HEK293 (cell line): ENCODE results near the gene GSAP.

Experiments
- CTCF ChIA-PET: fragments of 350-600 bp; formaldehyde crosslinking; extraction: SDS; loops from one replicate; lab custom pipeline; 2021; ENCODE audit warnings: antibody characterized with exemption; lab: Yijun Ruan, JAX
- POLR2A ChIA-PET: fragments of 300-600 bp; formaldehyde crosslinking; extraction: SDS; loops from one replicate; lab custom pipeline; 2020; ENCODE audit warnings: antibody characterized with exemption, inconsistent platforms; lab: Yijun Ruan, JAX
- H3K27ac ChIP-seq: fragments of 200-500 bp; sonication (Bioruptor generic); 2 replicates; pipeline ENCODE4 v1.5.1; 2014; ENCODE audit warnings: low read depth, low read length, control low read depth, inconsistent platforms; ENCODE audit errors: extremely low read depth
- H3K36me3 ChIP-seq, 2 experiments: fragments of 200-500 bp in 1 of 2; sonication (Bioruptor generic) in 1 of 2; 1 replicate in 1 of 2; 2 replicates in 1 of 2; pipeline ENCODE4 v1.5.1; 2014 to 2017; ENCODE audit warnings: inconsistent platforms in 2 of 2, low read length in 2 of 2; ENCODE audit not compliant: control insufficient read depth in 2 of 2, insufficient read depth in 1 of 2
- H3K4me1 ChIP-seq: fragments of 200-500 bp; sonication (Bioruptor generic); 2 replicates; pipeline ENCODE4 v1.5.1; 2014; ENCODE audit warnings: mild to moderate bottlenecking, low read length, inconsistent platforms; ENCODE audit not compliant: control insufficient read depth, insufficient read depth
- H3K4me3 ChIP-seq: 2 replicates; pipeline ENCODE4 v1.5.1; 2011; ENCODE audit warnings: low read depth, mild to moderate bottlenecking, control low read depth, low read length, moderate library complexity
- H3K9me3 ChIP-seq: fragments of 200-500 bp; sonication (Bioruptor generic); 2 replicates; pipeline ENCODE4 v1.5.1; 2014; ENCODE audit warnings: low read depth, low read length, inconsistent platforms; ENCODE audit not compliant: control insufficient read depth, insufficient read depth
- HIC1 ChIP-seq: fragments of 450-650 bp; formaldehyde crosslinking; IDR thresholded peaks from 2 replicates; pipeline ENCODE4 v1.5.1; 2016; ENCODE audit warnings: missing biosample characterization, missing genetic modification characterization
- PBX3 ChIP-seq: sonication (generic); formaldehyde crosslinking; IDR thresholded peaks from 2 replicates; pipeline ENCODE4 v1.8.1; 2022; ENCODE audit warnings: mild to moderate bottlenecking, moderate library complexity, missing genetic modification reagents
- ZBTB20 ChIP-seq: fragments of 450-650 bp; formaldehyde crosslinking; IDR thresholded peaks from 2 replicates; pipeline ENCODE4 v1.5.1; 2016; ENCODE audit warnings: missing biosample characterization, missing genetic modification characterization
- ZBTB44 ChIP-seq: fragments of 450-650 bp; IDR thresholded peaks from 2 replicates; pipeline ENCODE4 v1.5.1; 2018; ENCODE audit warnings: missing biosample characterization, mild to moderate bottlenecking, missing genetic modification characterization
- ZFP41 ChIP-seq: fragments of 450-650 bp; formaldehyde crosslinking; IDR thresholded peaks from 2 replicates; pipeline ENCODE4 v1.5.1; 2016; ENCODE audit warnings: missing biosample characterization, missing genetic modification characterization, borderline replicate concordance
- ZNF2 ChIP-seq: fragments of 450-650 bp; formaldehyde crosslinking; IDR thresholded peaks from 2 replicates; pipeline ENCODE4 v1.5.1; 2016; ENCODE audit warnings: missing biosample characterization, missing genetic modification characterization
- ZNF423 ChIP-seq: fragments of 450-650 bp; formaldehyde crosslinking; IDR thresholded peaks from 2 replicates; pipeline ENCODE4 v1.5.1; 2016; ENCODE audit warnings: missing biosample characterization, missing genetic modification characterization
- ZNF501 ChIP-seq: fragments of 450-650 bp; formaldehyde crosslinking; IDR thresholded peaks from 2 replicates; pipeline ENCODE4 v1.5.1; 2016; ENCODE audit warnings: missing biosample characterization, missing genetic modification characterization
- ZNF555 ChIP-seq: fragments of 450-650 bp; formaldehyde crosslinking; conservative IDR thresholded peaks from 2 replicates; pipeline ENCODE4 v1.5.1; 2017; ENCODE audit warnings: missing biosample characterization, mild to moderate bottlenecking, missing genetic modification characterization, inconsistent platforms
- ZNF596 ChIP-seq: fragments of 450-650 bp; IDR thresholded peaks from 2 replicates; pipeline ENCODE4 v1.5.0; 2018; ENCODE audit warnings: missing biosample characterization, mild to moderate bottlenecking, missing genetic modification characterization, moderate library complexity
- ZNF776 ChIP-seq: fragments of 450-650 bp; formaldehyde crosslinking; IDR thresholded peaks from 2 replicates; pipeline ENCODE4 v1.5.0; 2017; ENCODE audit warnings: missing biosample characterization, missing genetic modification characterization, borderline replicate concordance
- ZSCAN18 ChIP-seq: fragments of 450-650 bp; formaldehyde crosslinking; IDR thresholded peaks from 2 replicates; pipeline ENCODE4 v1.5.1; 2016; ENCODE audit warnings: missing biosample characterization, missing genetic modification characterization
- TF ChIP-seq, protein P1 (sequence below): fragments of 450-650 bp; formaldehyde crosslinking; IDR thresholded peaks from 2 replicates; pipeline ENCODE4 v1.5.1; 2016; ENCODE audit warnings: missing biosample characterization, missing genetic modification characterization
- TF ChIP-seq, protein P2 (sequence below): fragments of 450-650 bp; formaldehyde crosslinking; IDR thresholded peaks from 2 replicates; pipeline ENCODE4 v1.5.1; 2016; ENCODE audit warnings: missing biosample characterization, missing genetic modification characterization, borderline replicate concordance

Gene GSAP

DNA sequence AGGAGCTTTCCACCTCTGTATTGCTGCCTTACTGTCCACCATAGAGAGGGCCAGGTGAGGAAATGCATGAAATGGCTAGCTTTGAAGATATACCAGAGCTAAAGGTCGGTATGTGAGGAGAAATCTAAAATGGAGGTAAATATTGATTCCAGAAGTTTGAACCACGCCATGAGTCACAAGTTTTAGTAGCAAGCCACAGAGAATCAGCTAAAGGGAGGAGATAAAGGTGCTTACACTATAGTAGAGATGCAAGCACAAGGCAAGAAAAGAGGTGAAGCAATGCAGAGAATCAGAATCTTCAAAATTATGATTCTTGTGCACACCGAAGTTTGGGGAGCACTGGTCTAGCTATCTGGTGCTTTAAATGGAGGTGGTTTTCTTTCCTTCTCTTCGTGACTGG, 3.0 kb upstream of the GSAP start (continued):
- TF ChIP-seq, protein P1, sequence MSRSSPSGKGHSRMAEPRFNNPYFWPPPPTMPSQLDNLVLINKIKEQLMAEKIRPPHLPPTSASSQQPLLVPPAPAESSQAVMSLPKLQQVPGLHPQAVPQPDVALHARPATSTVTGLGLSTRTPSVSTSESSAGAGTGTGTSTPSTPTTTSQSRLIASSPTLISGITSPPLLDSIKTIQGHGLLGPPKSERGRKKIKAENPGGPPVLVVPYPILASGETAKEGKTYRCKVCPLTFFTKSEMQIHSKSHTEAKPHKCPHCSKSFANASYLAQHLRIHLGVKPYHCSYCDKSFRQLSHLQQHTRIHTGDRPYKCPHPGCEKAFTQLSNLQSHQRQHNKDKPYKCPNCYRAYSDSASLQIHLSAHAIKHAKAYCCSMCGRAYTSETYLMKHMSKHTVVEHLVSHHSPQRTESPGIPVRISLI (tag by site-specific recombination), result no peak
- TF ChIP-seq ZNF776 (no peak), PBX3 (CRISPR knock-in tag) (no peak)

DNA sequence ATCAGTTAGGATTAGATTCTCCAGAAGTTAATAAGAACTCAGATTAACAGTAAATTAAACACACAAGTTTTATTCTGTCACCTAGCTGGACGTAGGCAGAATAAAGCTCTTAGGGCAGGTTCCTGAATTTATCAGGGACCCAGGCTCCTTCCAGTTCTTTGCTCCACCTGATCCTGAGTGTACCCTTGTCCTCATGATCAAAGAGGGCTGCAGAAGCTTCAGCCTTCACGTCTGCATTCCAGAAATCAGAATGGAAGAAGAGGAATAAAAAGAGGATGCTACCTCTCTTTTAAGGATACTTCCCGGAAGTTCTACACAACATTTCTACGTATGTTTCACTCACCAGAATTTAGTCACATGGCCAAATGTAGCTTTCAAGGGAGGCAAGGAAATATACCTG, 1.7 kb upstream of the GSAP start:
- CTCF ChIA-PET, result no interaction called here
- POLR2A ChIA-PET, result no interaction called here
- Histone ChIP-seq H3K9me3 (no peaks in the 10 kb centered on the region), H3K36me3 (no peaks in the 10 kb centered on the region), H3K4me3 (no peak overlapping the region), H3K4me1 (peaks cover 4% of the 10 kb centered on the region; the same call in 1 of the 2 replicates), H3K27ac (no peak overlapping the region)
- TF ChIP-seq HIC1 (tag by site-specific recombination) (no peak), ZNF555 (no peak), ZNF596 (no peak), ZNF423 (tag by site-specific recombination) (no peak), ZSCAN18 (no peak), ZBTB44 (no peak), ZNF2 (tag by site-specific recombination) (no peak), ZFP41 (no peak), ZNF501 (tag by site-specific recombination) (no peak), ZBTB20 (tag by site-specific recombination) (no peak)
- TF ChIP-seq, protein P2, sequence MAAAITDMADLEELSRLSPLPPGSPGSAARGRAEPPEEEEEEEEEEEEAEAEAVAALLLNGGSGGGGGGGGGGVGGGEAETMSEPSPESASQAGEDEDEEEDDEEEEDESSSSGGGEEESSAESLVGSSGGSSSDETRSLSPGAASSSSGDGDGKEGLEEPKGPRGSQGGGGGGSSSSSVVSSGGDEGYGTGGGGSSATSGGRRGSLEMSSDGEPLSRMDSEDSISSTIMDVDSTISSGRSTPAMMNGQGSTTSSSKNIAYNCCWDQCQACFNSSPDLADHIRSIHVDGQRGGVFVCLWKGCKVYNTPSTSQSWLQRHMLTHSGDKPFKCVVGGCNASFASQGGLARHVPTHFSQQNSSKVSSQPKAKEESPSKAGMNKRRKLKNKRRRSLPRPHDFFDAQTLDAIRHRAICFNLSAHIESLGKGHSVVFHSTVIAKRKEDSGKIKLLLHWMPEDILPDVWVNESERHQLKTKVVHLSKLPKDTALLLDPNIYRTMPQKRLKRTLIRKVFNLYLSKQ (tag by site-specific recombination), result no peak
